GM12874 (cell line): ENCODE measurements around the gene TXNDC12.

Experiments used
- TF ChIP-seq, protein P1 (sequence below): IDR thresholded peaks from 2 replicates; pipeline ENCODE4 v1.5.1; 2011; ENCODE audit warnings: low read depth, mild to moderate bottlenecking, control low read depth, low read length, moderate library complexity; ENCODE audit not compliant: insufficient read depth

The TXNDC12 gene

DNA sequence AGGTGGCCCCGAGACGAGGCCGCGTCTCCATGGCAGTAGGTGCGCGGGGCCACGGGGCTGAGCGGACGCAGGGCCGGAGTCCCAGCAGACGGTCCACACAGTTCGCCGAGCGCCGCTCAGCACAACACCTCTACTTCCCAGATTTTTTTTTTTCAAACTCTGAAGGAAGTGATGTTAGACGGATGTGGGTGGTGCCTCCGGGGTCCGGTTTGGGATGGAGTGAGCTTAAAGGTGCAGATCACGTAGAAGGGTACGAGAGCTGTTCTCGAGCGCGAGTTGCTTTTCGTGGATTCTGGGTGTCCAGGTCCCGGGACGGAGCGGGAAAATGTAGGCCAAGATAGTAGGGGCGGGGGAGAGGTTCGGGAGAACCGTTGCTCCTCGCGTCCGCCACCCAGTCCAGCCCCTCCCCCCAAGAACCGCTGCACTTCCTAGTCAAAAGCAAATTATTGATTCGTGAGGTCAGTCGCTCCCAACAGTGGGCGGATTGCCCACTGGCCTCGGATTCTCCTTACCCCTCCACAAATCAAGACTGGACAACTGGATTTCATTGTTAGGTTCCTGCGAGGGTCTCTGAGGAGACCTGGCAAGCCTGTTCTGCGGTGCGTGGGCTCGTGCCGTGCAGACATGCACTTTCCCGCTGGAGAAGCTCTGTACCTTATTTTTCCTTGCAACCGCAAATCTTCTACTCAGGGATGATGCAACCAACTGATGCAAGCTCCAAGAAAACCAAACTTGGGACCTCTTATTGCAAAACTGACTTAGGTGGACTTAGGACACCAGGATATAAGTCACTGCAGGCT, at the start of gene TXNDC12:
TXNDC12 (minus strand) TSS at position 126 of the 800 bp plus-strand sequence; CDS start at position 31, 95 bp downstream.
- TF ChIP-seq, protein P1, sequence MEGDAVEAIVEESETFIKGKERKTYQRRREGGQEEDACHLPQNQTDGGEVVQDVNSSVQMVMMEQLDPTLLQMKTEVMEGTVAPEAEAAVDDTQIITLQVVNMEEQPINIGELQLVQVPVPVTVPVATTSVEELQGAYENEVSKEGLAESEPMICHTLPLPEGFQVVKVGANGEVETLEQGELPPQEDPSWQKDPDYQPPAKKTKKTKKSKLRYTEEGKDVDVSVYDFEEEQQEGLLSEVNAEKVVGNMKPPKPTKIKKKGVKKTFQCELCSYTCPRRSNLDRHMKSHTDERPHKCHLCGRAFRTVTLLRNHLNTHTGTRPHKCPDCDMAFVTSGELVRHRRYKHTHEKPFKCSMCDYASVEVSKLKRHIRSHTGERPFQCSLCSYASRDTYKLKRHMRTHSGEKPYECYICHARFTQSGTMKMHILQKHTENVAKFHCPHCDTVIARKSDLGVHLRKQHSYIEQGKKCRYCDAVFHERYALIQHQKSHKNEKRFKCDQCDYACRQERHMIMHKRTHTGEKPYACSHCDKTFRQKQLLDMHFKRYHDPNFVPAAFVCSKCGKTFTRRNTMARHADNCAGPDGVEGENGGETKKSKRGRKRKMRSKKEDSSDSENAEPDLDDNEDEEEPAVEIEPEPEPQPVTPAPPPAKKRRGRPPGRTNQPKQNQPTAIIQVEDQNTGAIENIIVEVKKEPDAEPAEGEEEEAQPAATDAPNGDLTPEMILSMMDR = no peak

DNA sequence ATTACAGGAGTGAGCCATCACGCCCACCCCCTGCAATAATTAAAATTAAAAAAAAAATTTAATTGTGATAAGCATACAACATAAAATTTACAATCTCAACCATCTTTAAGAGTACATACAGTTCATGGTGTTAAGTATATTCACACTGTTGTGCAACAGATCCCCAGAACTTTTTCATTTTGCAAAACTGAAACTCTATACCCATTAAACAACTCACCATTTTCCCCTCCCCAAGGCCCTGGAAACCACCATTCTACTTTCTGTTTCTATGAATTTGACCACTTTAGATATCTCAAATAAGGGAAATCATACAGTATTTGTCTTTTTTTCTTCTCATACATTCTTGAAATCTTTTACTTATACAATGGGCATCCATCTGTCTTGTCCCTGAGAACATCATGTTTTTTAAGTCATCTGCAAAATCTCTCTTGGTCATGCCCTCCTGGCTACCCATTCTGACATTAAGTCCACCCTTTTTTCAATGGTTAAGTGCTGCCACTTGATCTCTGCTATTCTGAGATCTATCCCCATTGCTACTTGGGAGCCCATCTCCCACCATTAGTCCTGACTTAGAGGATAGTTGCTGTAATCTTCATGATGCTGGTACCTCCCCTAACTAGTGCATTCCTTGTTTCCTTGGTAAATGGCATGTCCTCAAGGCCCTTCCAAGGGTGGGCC, 47.5 kb upstream of the TXNDC12 start:
- TF ChIP-seq, protein P1 = no peak

DNA sequence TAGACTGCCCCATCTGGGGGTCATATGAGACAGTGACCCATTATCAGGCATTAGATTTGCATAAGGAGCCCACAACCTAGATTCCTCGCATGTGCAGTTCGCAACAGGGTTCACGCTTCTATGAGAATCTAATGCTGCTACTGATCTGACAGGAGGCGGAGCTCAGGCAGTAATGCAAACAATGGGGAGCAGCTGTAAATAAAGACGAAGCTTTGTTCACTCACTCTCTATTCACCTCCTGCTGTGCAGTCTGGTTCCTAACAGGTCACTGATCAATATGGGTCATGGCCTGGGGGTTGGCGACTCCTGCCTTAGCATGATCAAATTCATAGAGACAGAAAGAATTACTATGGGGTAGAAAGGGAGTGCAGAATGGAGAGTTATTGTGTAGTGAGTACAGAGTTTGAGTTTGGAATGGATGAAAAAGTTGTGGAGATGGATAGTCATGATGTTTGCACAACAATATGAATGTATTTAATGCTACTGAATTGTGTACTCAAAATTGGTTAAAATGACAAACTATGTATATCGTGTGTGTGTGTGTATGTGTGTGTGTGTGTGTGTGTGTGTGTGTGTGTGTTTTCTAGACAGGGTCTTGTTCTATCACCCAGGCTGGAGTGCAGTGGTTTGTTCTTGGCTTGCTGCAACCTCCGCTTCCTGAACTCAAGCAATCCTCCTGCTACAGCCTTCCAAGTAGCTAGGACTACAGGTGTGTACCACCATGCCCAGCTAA, 43.3 kb upstream of the TXNDC12 start:
- TF ChIP-seq, protein P1 = no peak

DNA sequence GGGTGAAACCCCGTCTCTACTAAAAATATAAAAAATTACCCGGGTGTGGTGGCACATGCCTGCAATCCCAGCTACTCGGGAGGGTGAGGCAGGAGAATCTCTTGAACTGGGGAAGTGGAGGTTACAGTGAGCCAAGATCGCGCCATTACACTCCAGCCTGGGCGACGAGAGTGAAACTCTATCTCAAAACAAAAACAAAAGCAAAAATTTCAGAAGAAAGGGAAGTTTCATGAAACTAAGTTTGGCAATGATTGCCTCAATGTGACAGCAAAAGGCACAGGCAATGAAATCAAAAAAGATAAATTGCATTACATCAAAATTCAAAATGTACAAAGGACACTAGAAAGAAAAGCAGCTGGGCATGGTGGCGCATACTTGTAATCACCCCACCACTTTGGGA, 41.2 kb upstream of the TXNDC12 start:
- TF ChIP-seq, protein P1 = no peak

DNA sequence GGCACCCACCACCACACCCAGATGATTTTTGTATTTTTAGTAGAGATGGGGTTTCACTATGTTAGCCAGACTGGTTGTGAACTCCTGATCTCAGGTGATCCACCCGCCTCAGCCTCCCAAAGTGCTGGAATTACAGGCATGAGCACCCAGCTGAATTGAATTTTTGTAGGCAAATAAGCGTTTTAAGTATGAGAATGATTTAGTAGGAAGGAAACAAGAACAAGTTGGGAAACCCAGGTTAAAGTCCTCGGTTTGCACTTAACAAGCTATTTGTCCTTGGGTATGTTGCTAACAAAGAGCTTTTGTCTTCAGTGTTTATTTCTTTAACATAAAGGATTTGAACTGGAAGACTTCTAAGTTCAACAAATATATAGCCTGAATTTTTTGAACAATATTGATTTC, 25.0 kb upstream of the TXNDC12 start:
- TF ChIP-seq, protein P1 = no peak

DNA sequence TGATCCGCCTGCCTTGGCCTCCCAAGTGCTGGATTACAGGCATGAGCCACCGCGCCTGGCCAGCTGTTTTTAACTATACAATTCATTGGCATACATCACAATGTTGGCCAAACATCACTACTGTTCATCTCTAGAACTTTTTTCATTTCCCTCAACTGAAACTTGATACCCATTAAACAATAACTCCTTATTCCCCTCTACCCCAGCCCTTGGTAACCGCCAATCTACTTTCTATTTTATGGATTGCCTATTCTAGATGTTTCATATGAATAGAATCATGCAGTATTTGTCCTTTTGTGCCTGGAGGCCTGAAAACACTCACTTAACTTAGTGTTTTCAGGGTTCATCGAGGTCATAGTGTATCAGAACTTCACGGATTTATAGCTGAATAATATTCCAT, 17.3 kb upstream of the TXNDC12 start:
- TF ChIP-seq, protein P1 = no peak

DNA sequence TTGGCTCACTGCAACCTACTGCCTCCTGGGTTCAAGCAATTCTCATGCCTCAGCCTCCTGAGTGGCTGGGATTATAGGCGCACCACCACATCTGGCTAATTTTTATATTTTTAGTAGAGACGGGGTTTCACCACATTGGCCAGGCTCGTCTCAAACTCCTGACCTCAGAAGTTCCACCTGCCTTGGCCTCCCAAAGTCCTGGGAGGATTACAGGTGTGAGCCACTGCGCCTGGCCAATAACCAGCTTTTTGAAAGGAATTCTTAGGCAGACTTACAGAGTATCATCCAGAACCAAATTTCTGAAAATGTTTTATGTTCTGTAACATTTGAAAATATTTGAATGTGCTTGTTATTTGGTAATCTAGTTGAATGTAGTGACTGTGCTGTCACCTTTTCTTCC, 15.7 kb upstream of the TXNDC12 start:
- TF ChIP-seq, protein P1 = no peak
